AG09309 (cell line): ENCODE data around the gene ADAMTS17.

Experiments used
- DNase-seq: peaks from one replicate; pipeline ENCODE4 v3.0.0-alpha.2; 2010; ENCODE audit warnings: low read depth
- H3K4me3 ChIP-seq: 2 replicates; pipeline ENCODE4 v1.5.1; 2011; ENCODE audit warnings: mild to moderate bottlenecking, low read depth, low read length, moderate library complexity; ENCODE audit not compliant: control insufficient read depth
- TF ChIP-seq, protein P1 (sequence below): IDR thresholded peaks from 2 replicates; pipeline ENCODE4 v1.5.1; 2011; ENCODE audit warnings: mild to moderate bottlenecking, low read depth, low read length, inconsistent platforms; ENCODE audit not compliant: insufficient read depth, control insufficient read depth; ENCODE audit errors: missing control alignments

Gene ADAMTS17

GRCh38 chr15:99985878-99986277 lies 355.9 kb downstream of the ADAMTS17 start:
- no peak overlapping the region for H3K4me3 ChIP-seq
- DNase-seq, result no peak
- TF ChIP-seq, protein P1, sequence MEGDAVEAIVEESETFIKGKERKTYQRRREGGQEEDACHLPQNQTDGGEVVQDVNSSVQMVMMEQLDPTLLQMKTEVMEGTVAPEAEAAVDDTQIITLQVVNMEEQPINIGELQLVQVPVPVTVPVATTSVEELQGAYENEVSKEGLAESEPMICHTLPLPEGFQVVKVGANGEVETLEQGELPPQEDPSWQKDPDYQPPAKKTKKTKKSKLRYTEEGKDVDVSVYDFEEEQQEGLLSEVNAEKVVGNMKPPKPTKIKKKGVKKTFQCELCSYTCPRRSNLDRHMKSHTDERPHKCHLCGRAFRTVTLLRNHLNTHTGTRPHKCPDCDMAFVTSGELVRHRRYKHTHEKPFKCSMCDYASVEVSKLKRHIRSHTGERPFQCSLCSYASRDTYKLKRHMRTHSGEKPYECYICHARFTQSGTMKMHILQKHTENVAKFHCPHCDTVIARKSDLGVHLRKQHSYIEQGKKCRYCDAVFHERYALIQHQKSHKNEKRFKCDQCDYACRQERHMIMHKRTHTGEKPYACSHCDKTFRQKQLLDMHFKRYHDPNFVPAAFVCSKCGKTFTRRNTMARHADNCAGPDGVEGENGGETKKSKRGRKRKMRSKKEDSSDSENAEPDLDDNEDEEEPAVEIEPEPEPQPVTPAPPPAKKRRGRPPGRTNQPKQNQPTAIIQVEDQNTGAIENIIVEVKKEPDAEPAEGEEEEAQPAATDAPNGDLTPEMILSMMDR, result no peak

- no peak for DNase-seq
- TF ChIP-seq, protein P1, result no peak
- H3K4me3 ChIP-seq, result no peak overlapping the region
Measured at GRCh38 chr15:99984491-99985243, 357.1 kb downstream of the ADAMTS17 start.

DNA sequence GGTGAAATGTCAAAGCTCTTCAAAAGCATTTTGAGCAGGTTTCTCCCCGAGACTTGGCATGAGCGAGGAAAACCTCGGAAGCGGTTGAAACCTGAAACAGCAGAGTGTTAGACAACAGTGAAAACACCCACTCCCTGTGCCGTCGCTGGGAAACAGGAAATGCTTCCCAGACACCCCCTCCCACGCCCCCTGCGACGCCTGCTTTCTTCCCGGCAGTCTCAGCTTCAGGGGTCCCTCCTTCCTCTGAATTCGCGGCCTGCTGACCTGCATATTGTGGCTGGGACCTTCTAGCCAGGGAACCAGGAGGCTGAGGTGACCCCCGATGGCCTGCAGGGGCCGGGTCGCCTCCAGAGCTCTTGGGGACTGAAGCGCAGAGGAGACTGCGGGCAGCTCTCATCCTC lies 357.9 kb downstream of the ADAMTS17 start:
- H3K4me3 ChIP-seq, result no peak overlapping the region
- no peak for DNase-seq
- TF ChIP-seq, protein P1, result no peak

DNA sequence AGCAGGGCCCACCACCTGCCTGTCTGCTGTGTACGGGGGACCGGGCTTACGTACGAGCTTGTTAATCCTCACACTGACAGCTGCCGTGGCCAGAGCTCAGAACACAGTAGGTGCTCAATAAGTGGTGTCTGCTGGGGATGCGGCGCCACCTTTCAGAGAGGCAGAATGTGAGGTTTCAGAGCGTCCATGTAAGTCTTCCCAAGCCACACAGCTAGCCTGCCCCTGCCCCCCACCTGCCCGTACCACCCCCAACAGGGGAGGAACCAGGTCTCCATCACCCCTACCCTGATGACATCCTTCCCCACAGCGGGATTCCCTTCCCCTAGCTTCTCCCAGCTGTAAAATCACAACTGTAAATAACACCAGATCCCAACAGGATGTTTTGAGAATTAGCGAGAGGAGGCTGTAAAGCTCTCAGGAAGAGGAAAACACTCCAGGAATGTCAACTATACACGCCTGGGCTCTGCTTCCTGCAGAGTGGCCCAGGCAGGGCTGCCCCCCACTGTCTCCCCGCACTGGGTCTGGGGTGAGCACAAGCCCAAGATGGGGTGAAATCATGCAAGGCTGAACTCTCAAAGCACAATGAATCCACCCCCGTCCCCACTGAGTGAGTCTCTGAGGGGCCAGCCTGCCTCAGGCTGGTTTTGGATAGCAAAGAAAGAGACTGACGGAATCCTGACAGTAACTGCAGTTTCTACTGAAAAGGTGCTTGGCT lies 358.4 kb downstream of the ADAMTS17 start:
- no peak for DNase-seq
- H3K4me3 ChIP-seq, result no peak overlapping the region
- TF ChIP-seq, protein P1, result no peak

DNA sequence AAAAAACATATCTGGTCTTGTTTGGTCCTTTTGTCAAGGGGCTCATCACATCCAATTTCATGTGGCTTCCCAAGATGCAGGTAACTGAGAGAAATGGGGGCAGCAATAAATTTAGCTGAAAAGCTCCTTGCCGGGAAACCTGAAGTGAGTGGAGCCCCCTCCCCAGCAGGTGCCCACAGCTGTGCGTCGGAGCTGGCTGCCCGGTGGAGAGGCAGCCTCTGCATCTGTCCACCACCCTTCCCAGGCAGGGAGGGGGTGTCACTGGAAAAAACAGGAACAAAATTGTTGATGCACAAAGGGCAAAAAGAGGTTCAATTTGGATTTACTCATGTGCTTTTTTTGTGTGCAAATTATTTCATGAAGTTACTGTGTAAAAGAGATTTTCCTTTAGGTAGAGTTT lies 359.1 kb downstream of the ADAMTS17 start:
- TF ChIP-seq, protein P1, result no peak
- no peak for DNase-seq
- no peak overlapping the region for H3K4me3 ChIP-seq

- no peak overlapping the region for H3K4me3 ChIP-seq
- TF ChIP-seq, protein P1, result no peak
- DNase-seq, result no peak
Measured at GRCh38 chr15:99981839-99982658, 359.7 kb downstream of the ADAMTS17 start.
